ENCODE data around the gene AK5. TPM values are rescaled to one million over a fixed set of nuclear protein-coding genes. Genes with fewer than 3 reads are reported as not detected.

The AK5 gene
- total RNA-seq, 3 donors from 2014 or later (not counting 1 experiment from before 2014, with no cell fraction given), result 9.4 to 29.8 (median 11.4) TPM

GRCh38 chr1:77590651-77591050 is 308.8 kb downstream of the AK5 start:
- no peak overlapping the region for H3K27ac Mint-ChIP-seq
- intact Hi-C loops (cut with micrococcal nuclease), result no loop called here
- H3K4me3 Mint-ChIP-seq, result no peak overlapping the region

GRCh38 chr1:77592906-77593305 is 311.1 kb downstream of the AK5 start:
- peaks cover 13% of the 10 kb centered on the region for H3K36me3 ChIP-seq (ENCODE audit: control insufficient read depth, insufficient read depth, low read length)
- H3K27ac ChIP-seq (ENCODE audit: low read length), result no peak overlapping the region
- no peak for TF ChIP-seq CTCF (IDR thresholded peaks at IDR 0.05)
- WGBS (ENCODE audit: insufficient coverage), result 100% methylated on average over 2 of the region's 2 CpGs
- intact Hi-C loops (cut with micrococcal nuclease), result no loop called here
- ATAC-seq (no peak), DNase-seq (no peak)
- H3K4me1 ChIP-seq (ENCODE audit: control insufficient read depth, insufficient read depth, low read length), result no peaks in the 10 kb centered on the region
- H3K36me3 Mint-ChIP-seq, result no peaks in the 10 kb centered on the region
- H3K27ac Mint-ChIP-seq, result no peak overlapping the region
- peaks cover 10 to 12% of the 10 kb centered on the region in 2 donors for H3K4me1 Mint-ChIP-seq
- H3K4me3 Mint-ChIP-seq, result no peak overlapping the region
- H3K27me3 ChIP-seq (ENCODE audit: control insufficient read depth, insufficient read depth, low read length), result no peaks in the 10 kb centered on the region
- no peak overlapping the region for H3K4me3 ChIP-seq (ENCODE audit: low read length)
- H3K9me3 Mint-ChIP-seq, result no peaks in the 10 kb centered on the region
- no peaks in the 10 kb centered on the region for H3K27me3 Mint-ChIP-seq (ENCODE audit: low read depth in 2 of 2)
- H3K9me3 ChIP-seq (ENCODE audit: control insufficient read depth, insufficient read depth, low read length), result no peaks in the 10 kb centered on the region

More at GRCh38 chr1:77590651-77591050, 308.8 kb downstream of the AK5 start:
- H3K9me3 ChIP-seq (ENCODE audit: control insufficient read depth, insufficient read depth, low read length), result no peaks in the 10 kb centered on the region
- no peak for TF ChIP-seq CTCF (IDR thresholded peaks at IDR 0.05)
- DNase-seq, result no peak
- no peaks in the 10 kb centered on the region for H3K27me3 ChIP-seq (ENCODE audit: control insufficient read depth, insufficient read depth, low read length)
- H3K4me1 Mint-ChIP-seq, result peaks cover 5 to 23% of the 10 kb centered on the region in 2 donors
- H3K4me1 ChIP-seq (ENCODE audit: control insufficient read depth, insufficient read depth, low read length), result no peaks in the 10 kb centered on the region
- H3K36me3 ChIP-seq (ENCODE audit: control insufficient read depth, insufficient read depth, low read length), result no peaks in the 10 kb centered on the region
- no peaks in the 10 kb centered on the region for H3K27me3 Mint-ChIP-seq (ENCODE audit: low read depth in 2 of 2)
- ATAC-seq, result no peak
- WGBS (ENCODE audit: insufficient coverage), result no CpG with 5 or more reads among the region's 1 CpG
- H3K36me3 Mint-ChIP-seq, result no peaks in the 10 kb centered on the region
- no peak overlapping the region for H3K27ac ChIP-seq (ENCODE audit: low read length)
- no peaks in the 10 kb centered on the region for H3K9me3 Mint-ChIP-seq
- H3K4me3 ChIP-seq (ENCODE audit: low read length), result no peak overlapping the region

GRCh38 chr1:77594366-77595112 is 312.7 kb downstream of the AK5 start:
- H3K4me3 ChIP-seq (ENCODE audit: low read length), result no peak overlapping the region
- no peak for ATAC-seq
- no peaks in the 10 kb centered on the region for H3K27me3 ChIP-seq (ENCODE audit: control insufficient read depth, insufficient read depth, low read length)
- H3K27me3 Mint-ChIP-seq (ENCODE audit: low read depth in 2 of 2), result no peaks in the 10 kb centered on the region
- no peak overlapping the region for H3K27ac ChIP-seq (ENCODE audit: low read length)
- H3K4me1 Mint-ChIP-seq, result peaks cover 10 to 12% of the 10 kb centered on the region in 2 donors
- no peaks in the 10 kb centered on the region for H3K36me3 Mint-ChIP-seq
- H3K27ac Mint-ChIP-seq, result no peak overlapping the region
- H3K4me3 Mint-ChIP-seq, result no peak overlapping the region
- H3K9me3 Mint-ChIP-seq, result no peaks in the 10 kb centered on the region
- peaks cover 13% of the 10 kb centered on the region for H3K36me3 ChIP-seq (ENCODE audit: control insufficient read depth, insufficient read depth, low read length)
- H3K4me1 ChIP-seq (ENCODE audit: control insufficient read depth, insufficient read depth, low read length), result no peaks in the 10 kb centered on the region
- no peak for TF ChIP-seq CTCF (IDR thresholded peaks at IDR 0.05)
- DNase-seq, result no peak
- no peaks in the 10 kb centered on the region for H3K9me3 ChIP-seq (ENCODE audit: control insufficient read depth, insufficient read depth, low read length)
- intact Hi-C loops (cut with micrococcal nuclease), result no loop called here
- no CpG with 5 or more reads among the region's 1 CpG for WGBS (ENCODE audit: insufficient coverage)

- H3K9me3 ChIP-seq (ENCODE audit: control insufficient read depth, insufficient read depth, low read length), result no peaks in the 10 kb centered on the region
- H3K4me3 ChIP-seq (ENCODE audit: low read length), result no peak overlapping the region
- no peak overlapping the region for H3K27ac Mint-ChIP-seq
- H3K4me3 Mint-ChIP-seq, result no peak overlapping the region
- no peak for TF ChIP-seq CTCF (IDR thresholded peaks at IDR 0.05)
- H3K9me3 Mint-ChIP-seq, result no peaks in the 10 kb centered on the region
- no CpG with 5 or more reads among the region's 1 CpG for WGBS (ENCODE audit: insufficient coverage)
- H3K4me1 ChIP-seq (ENCODE audit: control insufficient read depth, insufficient read depth, low read length), result no peaks in the 10 kb centered on the region
- no peak for DNase-seq
- H3K36me3 ChIP-seq (ENCODE audit: control insufficient read depth, insufficient read depth, low read length), result peaks cover 13% of the 10 kb centered on the region
- peaks cover 17 to 19% of the 10 kb centered on the region in 2 donors for H3K4me1 Mint-ChIP-seq
- ATAC-seq, result no peak
- no peaks in the 10 kb centered on the region for H3K27me3 ChIP-seq (ENCODE audit: control insufficient read depth, insufficient read depth, low read length)
- no peak overlapping the region for H3K27ac ChIP-seq (ENCODE audit: low read length)
- H3K36me3 Mint-ChIP-seq, result no peaks in the 10 kb centered on the region
- H3K27me3 Mint-ChIP-seq (ENCODE audit: low read depth in 2 of 2), result no peaks in the 10 kb centered on the region
- intact Hi-C loops (cut with micrococcal nuclease), result no loop called here
These were observed 315.5 kb downstream of the AK5 start for GRCh38 chr1:77597310-77597709.
